ENCODE results near the gene ROR2. TPM values are rescaled to one million over a fixed set of nuclear protein-coding genes. Genes with fewer than 3 reads are reported as not detected.

The ROR2 gene
- total and polyA plus RNA-seq, 9 donors: 2.1 to 9.4 (median 4.6) TPM

DNA sequence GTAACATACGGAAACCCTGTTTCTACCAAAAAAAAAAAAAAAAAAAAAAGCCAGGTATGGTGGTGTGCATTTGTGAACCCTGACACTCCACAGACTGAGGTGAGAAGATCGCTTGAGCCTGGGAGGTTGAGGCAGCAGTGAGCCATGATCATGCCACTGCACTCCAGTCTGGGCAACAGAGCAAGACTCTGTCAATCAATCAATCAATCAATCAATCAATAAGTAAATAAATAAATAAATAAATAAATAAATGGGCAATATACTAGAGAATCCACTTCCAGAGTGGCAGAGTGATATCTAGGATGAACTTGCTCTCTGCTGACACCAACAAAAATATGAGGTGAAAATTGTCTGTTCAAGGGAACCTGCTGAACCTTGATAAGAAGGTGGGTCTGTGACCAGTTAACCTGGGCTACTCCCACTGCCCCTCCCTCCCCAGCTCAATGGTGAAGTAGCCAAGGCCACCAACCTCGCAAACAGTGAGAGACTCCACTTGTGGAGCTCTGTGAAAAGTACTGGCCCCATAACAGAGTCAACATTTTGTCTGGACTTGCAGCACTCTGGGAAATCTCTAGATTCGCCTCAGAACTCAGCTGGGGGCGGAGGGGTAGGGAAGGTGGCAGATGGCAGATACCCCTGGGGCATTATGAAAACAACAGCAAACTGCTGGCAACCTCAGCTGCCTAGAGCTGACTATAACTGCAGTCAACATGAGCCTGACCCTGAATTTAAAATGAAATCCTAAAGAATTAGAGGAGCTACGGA, 163.7 kb downstream of the ROR2 start:
- Histone ChIP-seq H3K9me3 (replicated peaks; ENCODE audit: control insufficient read depth, low read depth, low read length) (no peaks in the 10 kb centered on the region), H3K4me1 (ENCODE audit: control insufficient read depth, insufficient read depth, low read length) (no peaks in the 10 kb centered on the region), H3K4me3 (ENCODE audit: low read length) (no peak overlapping the region), H3K36me3 (ENCODE audit: control insufficient read depth, insufficient read depth, low read length) (no peaks in the 10 kb centered on the region), H3K27ac (ENCODE audit: low read length) (no peak overlapping the region), H3K27me3 (ENCODE audit: control insufficient read depth, insufficient read depth, low read length) (no peaks in the 10 kb centered on the region)
- WGBS (ENCODE audit: insufficient coverage): 81% methylated on average over 4 of the region's 6 CpGs
- no peak for DNase-seq

DNA sequence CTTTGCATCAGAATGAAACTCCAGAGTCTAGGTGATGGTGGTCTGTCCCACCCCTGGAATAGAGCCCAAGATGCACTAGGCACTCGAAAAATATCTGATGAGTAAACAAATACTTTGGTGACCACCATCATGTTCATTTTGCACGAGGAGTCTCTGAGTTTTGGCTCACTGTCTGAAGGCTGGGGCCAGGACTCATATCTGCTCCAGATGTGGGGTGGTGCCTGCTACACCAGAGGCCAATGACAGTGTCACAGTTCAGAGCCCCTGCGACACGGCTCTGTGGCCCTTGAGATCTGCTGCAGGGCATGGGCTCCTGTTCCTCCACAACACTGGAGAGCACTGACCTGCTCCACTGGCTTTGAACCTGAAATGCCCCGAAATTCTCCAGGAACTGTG, 164.6 kb downstream of the ROR2 start:
- H3K9me3 ChIP-seq (replicated peaks; ENCODE audit: control insufficient read depth, low read depth, low read length): no peaks in the 10 kb centered on the region
- no peaks in the 10 kb centered on the region for H3K27me3 ChIP-seq (ENCODE audit: control insufficient read depth, insufficient read depth, low read length)
- WGBS (ENCODE audit: insufficient coverage): 40% methylated on average over 5 of the region's 5 CpGs
- H3K4me1 ChIP-seq (ENCODE audit: control insufficient read depth, insufficient read depth, low read length): no peaks in the 10 kb centered on the region
- no peaks in the 10 kb centered on the region for H3K36me3 ChIP-seq (ENCODE audit: control insufficient read depth, insufficient read depth, low read length)
- no peak overlapping the region for H3K4me3 ChIP-seq (ENCODE audit: low read length)
- no peak overlapping the region for H3K27ac ChIP-seq (ENCODE audit: low read length)
- DNase-seq: no peak

DNA sequence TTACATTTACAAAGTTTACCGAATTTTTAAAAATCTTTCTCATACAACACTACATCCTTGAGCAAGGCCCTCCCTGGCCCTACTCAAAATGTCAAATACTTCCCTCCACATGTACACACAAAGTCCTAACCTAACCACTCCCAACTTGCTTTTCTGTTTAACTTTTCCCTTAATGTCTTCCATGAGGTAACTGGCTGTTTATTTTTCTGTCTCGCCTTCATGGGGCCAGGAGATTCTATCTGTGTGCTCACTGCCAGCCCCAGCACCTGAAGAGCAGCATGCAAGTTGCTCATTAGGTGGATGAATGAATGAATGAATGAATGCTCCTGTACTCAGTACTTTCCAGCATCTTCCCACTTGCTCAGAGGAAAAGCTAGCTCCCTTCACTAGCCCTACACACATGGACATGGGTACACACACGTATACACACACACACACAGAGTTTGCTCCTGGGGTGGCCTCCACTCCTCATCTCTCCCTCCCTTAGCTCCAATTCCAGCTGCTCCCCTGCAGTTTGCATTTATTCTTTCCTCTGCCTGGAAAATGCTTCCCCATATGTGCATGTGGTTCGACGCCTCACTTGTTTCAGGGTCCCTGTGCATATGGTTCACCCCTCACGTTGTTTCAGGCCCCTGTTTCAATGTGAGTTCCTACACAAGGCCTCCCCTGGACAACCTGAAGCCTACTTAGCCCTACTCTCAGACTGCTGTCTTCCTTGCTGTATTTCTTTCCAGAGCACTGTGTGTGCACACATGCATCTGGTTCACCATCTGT, 165.2 kb downstream of the ROR2 start:
- 71% methylated on average over 5 of the region's 6 CpGs for WGBS (ENCODE audit: insufficient coverage)
- no peaks in the 10 kb centered on the region for H3K4me1 ChIP-seq (ENCODE audit: control insufficient read depth, insufficient read depth, low read length)
- no peaks in the 10 kb centered on the region for H3K36me3 ChIP-seq (ENCODE audit: control insufficient read depth, insufficient read depth, low read length)
- H3K27ac ChIP-seq (ENCODE audit: low read length): no peak overlapping the region
- H3K27me3 ChIP-seq (ENCODE audit: control insufficient read depth, insufficient read depth, low read length): no peaks in the 10 kb centered on the region
- H3K4me3 ChIP-seq (ENCODE audit: low read length): no peak overlapping the region
- H3K9me3 ChIP-seq (replicated peaks; ENCODE audit: control insufficient read depth, low read depth, low read length): no peaks in the 10 kb centered on the region
- DNase-seq: no peak

DNA sequence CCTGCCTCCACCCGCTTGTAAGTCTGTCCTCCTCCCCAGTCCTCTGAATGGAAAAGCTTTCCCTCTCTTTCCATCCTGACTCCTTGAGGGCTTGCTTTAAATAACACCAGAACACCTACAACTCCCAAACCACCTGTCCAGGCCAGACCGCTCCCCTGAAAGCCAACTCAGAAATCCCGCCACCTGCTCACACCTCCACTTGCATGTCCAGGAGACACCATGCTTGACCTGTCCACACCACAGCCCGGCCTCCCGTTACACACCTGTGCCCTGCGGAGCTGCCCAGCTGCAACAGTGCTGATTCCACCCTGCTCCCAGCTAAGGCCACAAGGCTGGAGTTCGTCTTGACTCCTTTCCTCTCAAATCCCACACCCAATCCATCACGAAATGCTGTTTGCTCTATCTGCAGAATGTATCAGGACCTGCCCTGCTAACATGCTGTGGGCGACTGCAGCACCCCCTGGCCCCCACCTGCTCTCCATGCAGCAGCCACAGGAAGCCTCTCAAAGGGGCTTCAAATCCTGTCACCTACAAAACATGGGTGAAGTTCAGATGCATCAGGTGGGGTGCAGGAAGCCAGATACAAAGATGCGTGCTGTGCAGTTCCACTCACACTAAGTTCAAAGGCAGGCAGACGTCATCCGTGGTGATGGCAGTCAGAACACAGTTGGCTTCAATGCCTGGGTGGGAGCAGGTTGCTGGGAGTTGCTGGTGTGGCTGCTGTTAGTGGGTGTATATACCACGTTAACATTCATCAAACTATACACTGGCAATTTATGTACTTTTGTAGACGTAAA, 166.0 kb downstream of the ROR2 start:
- no peak for DNase-seq
- WGBS (ENCODE audit: insufficient coverage): 83% methylated on average over 9 of the region's 14 CpGs
- Histone ChIP-seq H3K27ac (ENCODE audit: low read length) (no peak overlapping the region), H3K9me3 (replicated peaks; ENCODE audit: control insufficient read depth, low read depth, low read length) (no peaks in the 10 kb centered on the region), H3K4me3 (ENCODE audit: low read length) (no peak overlapping the region), H3K27me3 (ENCODE audit: control insufficient read depth, insufficient read depth, low read length) (no peaks in the 10 kb centered on the region), H3K4me1 (ENCODE audit: control insufficient read depth, insufficient read depth, low read length) (no peaks in the 10 kb centered on the region), H3K36me3 (ENCODE audit: control insufficient read depth, insufficient read depth, low read length) (no peaks in the 10 kb centered on the region)

DNA sequence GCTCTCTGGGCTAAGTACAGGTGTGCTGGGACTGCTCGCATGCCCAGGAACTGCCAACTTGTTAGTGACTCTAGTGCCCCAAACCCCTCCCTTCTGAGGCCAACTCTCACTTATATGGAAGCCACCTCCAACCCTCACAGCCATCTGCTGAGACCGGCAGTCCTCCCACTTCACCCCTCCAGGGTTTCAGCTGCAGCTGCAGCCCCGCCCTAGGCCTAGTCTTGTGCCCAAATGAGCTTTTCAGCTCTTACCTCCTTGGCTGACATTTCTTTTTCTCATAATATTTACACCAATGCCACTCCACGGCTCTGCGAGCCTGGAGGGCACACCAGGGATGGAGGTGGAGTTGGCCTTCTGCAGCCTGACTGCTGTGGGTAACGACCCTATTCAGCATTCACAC, 166.6 kb downstream of the ROR2 start:
- 95% methylated on average over 4 of the region's 6 CpGs for WGBS (ENCODE audit: insufficient coverage)
- Histone ChIP-seq H3K4me3 (ENCODE audit: low read length) (no peak overlapping the region), H3K27ac (ENCODE audit: low read length) (no peak overlapping the region), H3K4me1 (ENCODE audit: control insufficient read depth, insufficient read depth, low read length) (no peaks in the 10 kb centered on the region), H3K27me3 (ENCODE audit: control insufficient read depth, insufficient read depth, low read length) (no peaks in the 10 kb centered on the region), H3K9me3 (replicated peaks; ENCODE audit: control insufficient read depth, low read depth, low read length) (no peaks in the 10 kb centered on the region), H3K36me3 (ENCODE audit: control insufficient read depth, insufficient read depth, low read length) (no peaks in the 10 kb centered on the region)
- no peak for DNase-seq

DNA sequence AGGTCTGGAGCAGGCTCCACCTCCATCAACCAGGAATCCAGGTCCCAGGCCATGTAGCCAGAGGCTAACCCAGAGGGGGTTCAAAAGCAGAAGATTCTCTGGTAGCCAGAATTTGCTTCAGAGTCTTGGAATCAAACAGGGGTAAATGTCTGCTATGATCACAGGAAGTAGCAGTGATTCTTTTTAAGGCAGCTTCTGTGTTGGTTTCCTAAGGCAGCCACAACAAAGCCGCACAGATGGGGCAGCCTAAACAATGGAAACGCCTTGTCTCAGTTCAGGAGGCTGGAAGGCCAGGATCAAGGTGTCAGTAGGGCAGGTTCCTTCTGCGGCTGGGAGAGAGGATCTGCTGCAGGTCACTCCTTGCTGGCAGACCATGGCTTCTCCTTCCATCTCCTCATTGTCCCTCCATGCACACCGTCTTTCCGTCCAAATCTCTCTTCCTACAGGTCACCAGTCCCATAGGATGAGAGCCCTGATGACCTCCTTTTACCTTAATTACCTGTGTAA, 167.3 kb downstream of the ROR2 start:
- DNase-seq: no peak
- Histone ChIP-seq H3K9me3 (replicated peaks; ENCODE audit: control insufficient read depth, low read depth, low read length) (no peaks in the 10 kb centered on the region), H3K4me1 (ENCODE audit: control insufficient read depth, insufficient read depth, low read length) (no peaks in the 10 kb centered on the region), H3K36me3 (ENCODE audit: control insufficient read depth, insufficient read depth, low read length) (no peaks in the 10 kb centered on the region), H3K27ac (ENCODE audit: low read length) (no peak overlapping the region), H3K4me3 (ENCODE audit: low read length) (no peak overlapping the region), H3K27me3 (ENCODE audit: control insufficient read depth, insufficient read depth, low read length) (no peaks in the 10 kb centered on the region)
- WGBS (ENCODE audit: insufficient coverage): 89% methylated on average over 5 of the region's 5 CpGs

DNA sequence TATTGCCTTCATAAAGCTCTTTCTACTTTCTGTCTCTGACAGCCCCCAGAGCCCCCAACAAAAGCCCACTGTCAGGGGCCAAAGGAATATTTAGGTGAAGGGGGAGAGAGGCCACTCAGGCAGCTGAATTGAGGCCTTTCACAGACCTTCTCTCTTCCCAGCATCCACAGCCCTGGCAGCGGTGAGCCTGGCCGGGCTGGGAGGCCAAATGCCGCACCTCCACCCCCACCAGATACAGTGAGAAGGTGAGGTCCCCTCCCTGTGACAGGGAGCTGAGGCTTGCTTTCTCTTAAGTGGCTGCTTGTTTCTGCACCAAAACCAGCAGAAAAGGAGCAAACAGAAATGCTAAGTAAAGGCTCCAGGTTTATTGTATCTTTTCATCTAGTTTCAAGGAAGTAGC, 168.1 kb downstream of the ROR2 start:
- H3K36me3 ChIP-seq (ENCODE audit: control insufficient read depth, insufficient read depth, low read length): no peaks in the 10 kb centered on the region
- WGBS (ENCODE audit: insufficient coverage): no CpG with 5 or more reads among the region's 3 CpGs
- no peaks in the 10 kb centered on the region for H3K27me3 ChIP-seq (ENCODE audit: control insufficient read depth, insufficient read depth, low read length)
- no peak for DNase-seq
- no peaks in the 10 kb centered on the region for H3K9me3 ChIP-seq (replicated peaks; ENCODE audit: control insufficient read depth, low read depth, low read length)
- H3K4me1 ChIP-seq (ENCODE audit: control insufficient read depth, insufficient read depth, low read length): no peaks in the 10 kb centered on the region
- H3K27ac ChIP-seq (ENCODE audit: low read length): no peak overlapping the region
- H3K4me3 ChIP-seq (ENCODE audit: low read length): no peak overlapping the region

DNA sequence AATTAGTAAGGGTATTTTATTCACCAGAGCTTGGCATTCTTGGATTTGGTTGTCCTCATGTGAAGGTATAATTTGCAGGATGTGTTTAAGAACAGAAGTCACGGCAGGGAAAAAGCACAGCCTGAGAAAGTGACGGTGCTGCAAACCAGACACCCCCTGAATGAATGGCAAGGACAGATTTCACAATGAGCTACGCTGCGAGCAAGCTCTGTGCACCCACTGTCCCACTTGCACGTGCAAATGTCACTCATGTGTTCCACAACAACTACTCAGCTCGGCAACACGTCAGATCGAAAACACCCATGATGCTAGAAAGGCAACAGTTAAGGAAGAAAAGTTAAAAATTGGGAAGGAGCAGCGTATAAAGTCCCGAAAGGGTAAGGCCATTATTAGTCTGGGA, 168.9 kb downstream of the ROR2 start:
- Histone ChIP-seq H3K36me3 (ENCODE audit: control insufficient read depth, insufficient read depth, low read length) (no peaks in the 10 kb centered on the region), H3K4me3 (ENCODE audit: low read length) (no peak overlapping the region), H3K27ac (ENCODE audit: low read length) (no peak overlapping the region), H3K4me1 (ENCODE audit: control insufficient read depth, insufficient read depth, low read length) (no peaks in the 10 kb centered on the region), H3K27me3 (ENCODE audit: control insufficient read depth, insufficient read depth, low read length) (no peaks in the 10 kb centered on the region), H3K9me3 (replicated peaks; ENCODE audit: control insufficient read depth, low read depth, low read length) (no peaks in the 10 kb centered on the region)
- WGBS (ENCODE audit: insufficient coverage): 76% methylated on average over 5 of the region's 10 CpGs
- no peak for DNase-seq

DNA sequence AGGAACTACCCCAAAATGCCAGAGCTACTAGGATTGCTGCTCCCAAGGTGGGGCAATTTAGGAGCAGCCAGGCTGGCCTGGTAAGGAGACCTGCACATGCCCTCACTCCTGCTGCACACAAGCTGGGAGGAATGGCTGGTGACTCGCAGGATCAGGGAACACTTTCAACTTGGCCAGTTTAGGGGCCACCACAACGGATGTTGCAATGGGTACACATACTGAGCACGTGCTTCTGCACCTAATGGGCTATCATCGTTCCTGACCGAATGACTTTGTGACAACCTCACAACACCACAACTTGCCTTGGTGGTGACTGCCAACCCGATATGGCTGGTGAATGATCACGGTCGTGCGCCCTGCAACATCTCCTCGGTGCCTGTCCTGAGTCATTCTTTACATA, 172.0 kb downstream of the ROR2 start:
- H3K27me3 ChIP-seq (ENCODE audit: control insufficient read depth, insufficient read depth, low read length): peaks cover 6% of the 10 kb centered on the region
- WGBS (ENCODE audit: insufficient coverage): 93% methylated on average over 10 of the region's 10 CpGs
- DNase-seq: no peak
- H3K4me3 ChIP-seq (ENCODE audit: low read length): no peak overlapping the region
- no peaks in the 10 kb centered on the region for H3K36me3 ChIP-seq (ENCODE audit: control insufficient read depth, insufficient read depth, low read length)
- no peaks in the 10 kb centered on the region for H3K4me1 ChIP-seq (ENCODE audit: control insufficient read depth, insufficient read depth, low read length)
- no peak overlapping the region for H3K27ac ChIP-seq (ENCODE audit: low read length)
- H3K9me3 ChIP-seq (replicated peaks; ENCODE audit: control insufficient read depth, low read depth, low read length): no peaks in the 10 kb centered on the region

DNA sequence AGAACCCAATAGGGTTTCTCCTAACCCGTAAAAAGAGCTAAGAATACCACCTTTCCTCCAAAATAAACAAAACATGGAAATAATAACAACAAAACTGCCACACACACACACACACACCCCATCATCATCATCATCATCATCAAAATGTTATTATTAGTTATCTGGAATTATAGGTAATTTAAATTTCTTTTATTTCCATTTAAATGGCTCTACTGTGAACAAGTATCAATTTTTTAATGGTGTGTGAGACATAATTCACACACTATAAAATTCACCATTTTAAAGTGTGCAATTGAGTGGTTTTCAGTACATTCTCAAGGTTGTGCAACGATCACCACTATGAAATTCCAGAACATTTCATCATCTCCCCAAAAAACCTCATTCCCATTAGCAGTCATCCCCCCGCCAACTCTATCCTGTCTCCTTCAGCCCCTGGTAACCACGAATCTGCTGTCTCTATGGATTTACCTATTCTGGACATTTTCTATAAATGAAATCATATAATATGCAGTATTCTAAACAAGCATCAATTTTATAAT, 172.7 kb downstream of the ROR2 start:
- peaks cover 8% of the 10 kb centered on the region for H3K27me3 ChIP-seq (ENCODE audit: control insufficient read depth, insufficient read depth, low read length)
- DNase-seq: no peak
- H3K9me3 ChIP-seq (replicated peaks; ENCODE audit: control insufficient read depth, low read depth, low read length): no peaks in the 10 kb centered on the region
- WGBS (ENCODE audit: insufficient coverage): no CpG with 5 or more reads among the region's 4 CpGs
- no peak overlapping the region for H3K27ac ChIP-seq (ENCODE audit: low read length)
- H3K36me3 ChIP-seq (ENCODE audit: control insufficient read depth, insufficient read depth, low read length): no peaks in the 10 kb centered on the region
- H3K4me1 ChIP-seq (ENCODE audit: control insufficient read depth, insufficient read depth, low read length): no peaks in the 10 kb centered on the region
- no peak overlapping the region for H3K4me3 ChIP-seq (ENCODE audit: low read length)

Measured in muscle of leg (tissue), 11 donors.